Parathyroid adenoma (tissue), 2 donors: ENCODE measurements around the gene DYRK2.

Experiments used
- H2AFZ ChIP-seq: fragments of 300-600 bp; sonication (generic); one replicate; pipeline ENCODE4 v1.7.0; 2017; ENCODE audit warnings: antibody characterized with exemption, mild to moderate bottlenecking
- H3K27ac ChIP-seq: fragments of 300-600 bp; sonication (generic); one replicate; pipeline ENCODE4 v1.7.0; 2017
- H3K27me3 ChIP-seq: fragments of 300-600 bp; sonication (generic); one replicate; pipeline ENCODE4 v1.7.0; 2017; ENCODE audit warnings: low read length; ENCODE audit not compliant: control insufficient read depth, insufficient read depth
- H3K36me3 ChIP-seq: fragments of 300-600 bp; sonication (generic); one replicate; pipeline ENCODE4 v1.7.0; 2017; ENCODE audit warnings: low read length; ENCODE audit not compliant: control insufficient read depth, insufficient read depth
- H3K4me1 ChIP-seq: fragments of 300-600 bp; sonication (generic); one replicate; pipeline ENCODE4 v1.7.0; 2017; ENCODE audit warnings: control low read depth
- H3K4me2 ChIP-seq: fragments of 300-600 bp; sonication (generic); one replicate; pipeline ENCODE4 v1.7.0; 2017; ENCODE audit warnings: low read length
- H3K4me3 ChIP-seq: fragments of 300-600 bp; sonication (generic); one replicate; pipeline ENCODE4 v1.7.0; 2017; ENCODE audit warnings: low read depth, low read length
- H3K79me2 ChIP-seq: fragments of 300-600 bp; sonication (generic); one replicate; pipeline ENCODE4 v1.7.0; 2017; ENCODE audit warnings: control low read depth
- H3K9ac ChIP-seq: fragments of 300-600 bp; sonication (generic); one replicate; pipeline ENCODE4 v1.7.0; 2017; ENCODE audit warnings: mild to moderate bottlenecking
- H3K9me3 ChIP-seq: fragments of 300-600 bp; sonication (generic); one replicate; pipeline ENCODE4 v1.7.0; 2017; ENCODE audit warnings: low read length; ENCODE audit not compliant: control insufficient read depth
- TF ChIP-seq, protein P1 (sequence below): fragments of 300-600 bp; sonication (generic); IDR thresholded peaks from one replicate; pipeline ENCODE4 v1.7.0; 2017; ENCODE audit warnings: antibody characterized with exemption, mild to moderate bottlenecking
- donor health status: primary hyperparathyroidism.

Gene DYRK2

DNA sequence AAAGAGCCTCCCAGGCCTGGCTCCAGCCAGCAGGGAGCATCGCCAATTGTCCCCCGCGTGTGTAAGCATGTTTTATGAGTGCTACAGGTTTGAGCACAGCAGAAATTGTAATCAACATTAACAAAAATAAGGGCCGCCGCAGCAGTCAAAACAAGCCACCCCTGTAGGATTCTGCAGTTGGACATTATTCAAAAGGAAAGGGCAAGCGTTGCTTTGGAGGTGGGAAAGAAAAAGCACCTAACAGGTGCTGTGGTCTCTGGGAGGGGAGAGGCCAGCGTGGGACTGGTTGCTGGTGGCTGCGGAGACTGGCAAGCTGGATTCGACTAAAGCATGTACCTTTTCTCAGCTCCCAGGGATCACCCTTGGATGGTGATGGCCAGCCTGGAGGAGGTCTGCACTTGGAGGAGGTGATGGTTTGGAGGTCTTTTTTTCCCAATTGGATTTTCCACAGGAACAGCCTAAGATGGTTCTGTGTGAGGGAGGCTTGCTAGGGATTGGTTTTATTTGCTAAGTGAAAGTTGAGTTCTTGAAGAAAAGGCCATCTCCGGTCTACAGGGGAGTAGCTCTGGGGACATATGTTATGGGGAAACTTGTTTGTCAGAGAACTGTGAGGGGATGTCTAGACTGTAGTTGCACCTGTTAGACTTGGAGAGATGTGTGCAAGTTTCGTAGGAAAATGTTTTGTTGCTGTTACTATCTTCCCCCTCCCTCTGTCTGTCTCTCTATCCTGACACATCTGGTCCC, 2.0 kb downstream of the DYRK2 start:
- Histone ChIP-seq H3K4me3 (peak overlapping the region; percentile 79), H3K27ac (peak overlapping the region; percentile 49), H3K27me3 (no peaks in the 10 kb centered on the region), H2AFZ (peak overlapping the region; percentile 97), H3K4me2 (peak overlapping the region; percentile 59), H3K79me2 (peaks cover 19% of the 10 kb centered on the region), H3K9ac (no peak overlapping the region), H3K36me3 (no peaks in the 10 kb centered on the region), H3K4me1 (peaks cover 21% of the 10 kb centered on the region), H3K9me3 (no peaks in the 10 kb centered on the region)
- TF ChIP-seq, protein P1, sequence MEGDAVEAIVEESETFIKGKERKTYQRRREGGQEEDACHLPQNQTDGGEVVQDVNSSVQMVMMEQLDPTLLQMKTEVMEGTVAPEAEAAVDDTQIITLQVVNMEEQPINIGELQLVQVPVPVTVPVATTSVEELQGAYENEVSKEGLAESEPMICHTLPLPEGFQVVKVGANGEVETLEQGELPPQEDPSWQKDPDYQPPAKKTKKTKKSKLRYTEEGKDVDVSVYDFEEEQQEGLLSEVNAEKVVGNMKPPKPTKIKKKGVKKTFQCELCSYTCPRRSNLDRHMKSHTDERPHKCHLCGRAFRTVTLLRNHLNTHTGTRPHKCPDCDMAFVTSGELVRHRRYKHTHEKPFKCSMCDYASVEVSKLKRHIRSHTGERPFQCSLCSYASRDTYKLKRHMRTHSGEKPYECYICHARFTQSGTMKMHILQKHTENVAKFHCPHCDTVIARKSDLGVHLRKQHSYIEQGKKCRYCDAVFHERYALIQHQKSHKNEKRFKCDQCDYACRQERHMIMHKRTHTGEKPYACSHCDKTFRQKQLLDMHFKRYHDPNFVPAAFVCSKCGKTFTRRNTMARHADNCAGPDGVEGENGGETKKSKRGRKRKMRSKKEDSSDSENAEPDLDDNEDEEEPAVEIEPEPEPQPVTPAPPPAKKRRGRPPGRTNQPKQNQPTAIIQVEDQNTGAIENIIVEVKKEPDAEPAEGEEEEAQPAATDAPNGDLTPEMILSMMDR = no peak

DNA sequence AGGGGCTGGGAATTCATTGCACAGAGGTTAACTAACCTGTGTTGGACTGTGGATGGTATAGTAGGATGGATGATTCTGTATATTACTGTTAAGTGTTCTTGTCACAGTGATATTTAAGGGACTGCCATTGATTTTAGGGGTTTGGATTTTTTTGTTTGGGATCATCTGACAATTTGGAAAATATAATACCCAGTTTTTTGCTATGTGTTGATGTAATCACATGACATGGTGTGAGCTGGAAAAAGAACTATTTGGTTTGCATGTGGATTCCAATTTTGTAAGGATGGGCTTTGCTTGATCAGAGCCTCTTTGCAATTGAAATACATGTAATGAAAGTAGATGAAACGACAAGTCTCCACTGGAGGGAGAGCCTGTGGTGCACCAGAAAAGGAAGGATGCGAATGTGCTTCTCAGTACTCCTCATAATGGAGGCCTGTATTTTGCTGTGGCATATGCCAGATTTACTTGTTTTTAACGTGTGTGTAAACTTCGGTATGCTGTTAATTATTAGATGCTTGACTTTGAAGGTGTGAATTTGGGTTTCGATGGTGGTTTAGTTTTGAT, 2.7 kb downstream of the DYRK2 start:
- Histone ChIP-seq H3K36me3 (no peaks in the 10 kb centered on the region), H3K4me1 (peaks cover 21% of the 10 kb centered on the region), H3K27me3 (no peaks in the 10 kb centered on the region), H2AFZ (no peak overlapping the region), H3K4me3 (peak overlapping the region; percentile 79), H3K79me2 (peaks cover 19% of the 10 kb centered on the region), H3K9me3 (no peaks in the 10 kb centered on the region), H3K27ac (peak overlapping the region; percentile 49), H3K4me2 (peak overlapping the region; percentile 59), H3K9ac (no peak overlapping the region)
- TF ChIP-seq, protein P1 = no peak

DNA sequence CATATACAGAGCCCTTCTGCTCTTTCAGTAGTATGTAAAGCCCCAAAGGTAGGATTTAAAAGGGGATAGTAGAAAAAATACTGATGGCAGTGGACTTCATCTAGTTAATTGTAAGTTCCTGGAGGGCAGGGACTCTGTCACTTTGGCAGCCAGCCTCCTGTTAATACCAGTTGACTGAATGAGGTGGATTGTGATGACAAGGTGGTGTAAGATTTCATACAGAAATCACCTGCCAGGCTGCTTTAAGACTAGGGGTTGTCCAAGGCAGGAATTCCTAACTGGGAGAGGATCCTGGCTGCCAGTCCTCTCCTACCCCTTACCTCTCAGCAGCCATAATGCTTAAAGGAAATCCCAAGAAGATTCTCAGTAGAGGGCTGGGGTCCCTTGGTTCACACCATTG, 7.3 kb downstream of the DYRK2 start:
- Histone ChIP-seq H3K4me2 (no peak overlapping the region), H3K9ac (no peak overlapping the region), H3K27me3 (no peaks in the 10 kb centered on the region), H3K36me3 (no peaks in the 10 kb centered on the region), H3K4me1 (peaks cover 2% of the 10 kb centered on the region), H3K79me2 (peaks cover 9% of the 10 kb centered on the region), H3K27ac (no peak overlapping the region), H2AFZ (no peak overlapping the region), H3K4me3 (no peak overlapping the region), H3K9me3 (no peaks in the 10 kb centered on the region)
- TF ChIP-seq, protein P1 = no peak

DNA sequence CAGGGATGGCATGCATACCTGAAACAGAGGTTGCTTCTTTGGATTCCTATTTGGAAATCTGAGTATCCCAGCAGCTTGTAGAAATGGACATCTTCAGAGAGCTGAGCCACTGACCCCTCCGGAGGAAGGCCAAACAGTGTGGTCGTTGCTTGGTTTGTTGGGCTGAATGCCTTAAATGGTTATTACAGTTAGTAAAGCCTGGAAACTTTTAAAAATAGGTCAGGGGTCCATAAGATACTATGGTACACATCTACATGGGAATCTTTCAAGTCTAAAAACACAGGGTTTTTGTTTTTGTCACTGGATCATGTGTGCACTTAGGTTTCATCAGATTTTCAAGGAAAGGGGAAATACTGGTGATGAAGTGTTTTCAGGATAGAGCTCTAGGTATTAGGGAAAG, 7.7 kb downstream of the DYRK2 start:
- H3K4me3 ChIP-seq = no peak overlapping the region
- no peak overlapping the region for H3K4me2 ChIP-seq
- TF ChIP-seq, protein P1 = no peak
- no peak overlapping the region for H2AFZ ChIP-seq
- H3K27me3 ChIP-seq = no peaks in the 10 kb centered on the region
- no peak overlapping the region for H3K9ac ChIP-seq
- H3K9me3 ChIP-seq = no peaks in the 10 kb centered on the region
- no peaks in the 10 kb centered on the region for H3K36me3 ChIP-seq
- no peak overlapping the region for H3K27ac ChIP-seq
- H3K79me2 ChIP-seq = peaks cover 7% of the 10 kb centered on the region
- no peaks in the 10 kb centered on the region for H3K4me1 ChIP-seq

DNA sequence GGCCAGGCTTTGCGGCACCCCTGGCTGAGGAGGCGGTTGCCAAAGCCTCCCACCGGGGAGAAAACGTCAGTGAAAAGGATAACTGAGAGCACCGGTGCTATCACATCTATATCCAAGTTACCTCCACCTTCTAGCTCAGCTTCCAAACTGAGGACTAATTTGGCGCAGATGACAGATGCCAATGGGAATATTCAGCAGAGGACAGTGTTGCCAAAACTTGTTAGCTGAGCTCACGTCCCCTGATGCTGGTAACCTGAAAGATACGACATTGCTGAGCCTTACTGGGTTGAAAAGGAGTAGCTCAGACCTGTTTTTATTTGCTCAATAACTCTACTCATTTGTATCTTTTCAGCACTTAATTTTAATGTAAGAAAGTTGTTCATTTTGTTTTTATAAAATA, 9.9 kb downstream of the DYRK2 start:
- TF ChIP-seq, protein P1 = no peak
- Histone ChIP-seq H3K36me3 (no peaks in the 10 kb centered on the region), H3K27ac (no peak overlapping the region), H3K9me3 (no peaks in the 10 kb centered on the region), H3K4me2 (no peak overlapping the region), H3K4me1 (no peaks in the 10 kb centered on the region), H3K9ac (no peak overlapping the region), H3K79me2 (peaks cover 4% of the 10 kb centered on the region), H3K27me3 (no peaks in the 10 kb centered on the region), H2AFZ (no peak overlapping the region), H3K4me3 (no peak overlapping the region)
